Stimulated activated CD4-positive, alpha-beta T cell treated with anti-CD3 and anti-CD28 coated beads, Interleukin-15, amount 100 ng/mL, for 48 hours (primary cell): Measurements from ENCODE around the gene LONRF2.

Experiments
- DNase-seq, 2 donors: peaks; one replicate each; pipeline ENCODE4 v3.0.0-alpha.2; 2020; ENCODE audit warnings: low read depth in 2 of 2

Gene LONRF2

GRCh38 chr2:100301881-100302584 is 20.3 kb downstream of the LONRF2 start:
- no peak for DNase-seq

DNA sequence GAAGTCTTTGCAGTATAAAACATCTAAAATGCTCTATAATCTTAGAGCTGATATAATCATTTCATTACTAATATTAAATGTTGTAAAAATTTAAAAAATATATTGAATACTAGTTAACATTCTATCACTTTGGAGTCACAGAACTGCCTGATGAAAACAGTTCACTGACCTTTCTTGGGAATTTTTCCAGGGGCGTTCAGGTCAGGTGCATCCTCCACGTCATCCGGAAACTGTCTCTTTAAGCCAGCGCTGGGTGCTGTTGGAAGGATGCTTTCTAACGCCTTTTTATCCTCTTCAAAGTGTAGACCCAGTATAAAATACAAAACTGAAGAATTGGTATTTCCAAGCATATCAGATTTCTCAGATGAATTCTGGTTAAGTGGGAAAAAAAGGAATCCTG is 22.8 kb downstream of the LONRF2 start:
- no peak for DNase-seq

GRCh38 chr2:100297511-100297910 is 24.8 kb downstream of the LONRF2 start:
- no peak for DNase-seq

DNA sequence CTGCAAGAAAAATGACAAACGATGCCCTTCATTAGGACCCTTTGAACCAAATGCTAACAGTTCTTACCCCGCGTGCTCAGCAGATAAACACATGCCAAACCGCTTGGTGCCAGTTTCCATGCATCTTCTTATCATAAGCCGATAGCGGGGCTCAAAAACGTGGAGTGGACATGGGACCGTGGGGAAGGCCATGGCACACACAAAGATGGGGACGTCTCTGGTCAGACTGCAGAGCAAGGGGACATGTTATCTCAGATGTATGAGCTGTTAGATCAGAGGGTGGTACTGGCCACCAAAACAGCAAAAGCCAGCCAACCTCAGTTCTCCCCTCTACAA is 28.2 kb downstream of the LONRF2 start:
- DNase-seq: no peak

DNA sequence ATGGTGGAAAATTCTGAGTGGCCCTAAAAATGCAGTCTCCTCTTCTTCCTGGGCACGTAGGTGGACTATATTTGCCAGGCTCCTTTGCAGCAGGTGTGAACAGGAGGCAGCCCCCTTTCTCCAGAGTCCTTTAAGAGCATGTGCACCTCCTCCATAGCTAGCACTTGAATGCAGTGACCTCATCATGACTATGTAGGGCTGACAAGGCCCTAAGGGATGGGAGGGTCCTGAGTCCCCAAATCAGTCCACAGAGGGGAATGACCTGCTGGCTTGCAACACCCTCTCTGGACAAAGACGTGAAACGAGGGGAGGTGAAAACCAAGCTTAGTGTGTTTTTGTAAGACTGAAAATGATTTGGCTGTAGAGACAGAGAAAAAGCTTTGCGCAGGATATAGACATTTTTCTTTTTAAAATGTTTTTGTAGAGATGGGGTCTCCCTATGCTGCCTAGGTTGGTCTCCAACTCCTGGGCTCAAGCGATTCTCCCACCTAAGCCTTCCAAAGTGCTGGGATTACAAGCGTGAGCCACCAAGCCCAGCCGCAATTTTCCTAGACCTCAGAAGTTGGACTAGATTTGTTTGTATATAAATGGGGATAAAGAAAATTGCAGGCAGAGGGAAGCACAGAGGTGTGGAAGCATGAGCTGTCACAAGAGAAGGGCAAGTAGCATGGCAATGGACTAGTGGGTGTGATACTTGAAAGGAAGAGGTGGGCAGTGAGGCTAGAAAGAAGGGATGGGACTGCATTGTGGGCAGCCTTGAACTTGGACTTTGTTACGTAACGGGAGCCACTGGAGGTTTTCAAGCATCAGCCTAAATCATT is 28.8 kb downstream of the LONRF2 start:
- DNase-seq: no peak

GRCh38 chr2:100292022-100292580 is 30.2 kb downstream of the LONRF2 start:
- DNase-seq: peak; percentile 13 to 40

- DNase-seq: peak; percentile 48 to 52
Observed at GRCh38 chr2:100291152-100291970, 30.9 kb downstream of the LONRF2 start.

- DNase-seq: no peak
Observed at GRCh38 chr2:100290718-100291151, 31.6 kb downstream of the LONRF2 start.

GRCh38 chr2:100289020-100289419 is 33.3 kb downstream of the LONRF2 start:
- no peak for DNase-seq

- DNase-seq: no peak
Observed at GRCh38 chr2:100286318-100286717, 36.0 kb downstream of the LONRF2 start.

- DNase-seq: no peak
Observed at GRCh38 chr2:100285691-100286090, 36.6 kb downstream of the LONRF2 start.

- DNase-seq: no peak
Observed at GRCh38 chr2:100285011-100285410, 37.3 kb downstream of the LONRF2 start.

GRCh38 chr2:100283724-100284501 is 38.4 kb downstream of the LONRF2 start:
- DNase-seq: no peak

DNA sequence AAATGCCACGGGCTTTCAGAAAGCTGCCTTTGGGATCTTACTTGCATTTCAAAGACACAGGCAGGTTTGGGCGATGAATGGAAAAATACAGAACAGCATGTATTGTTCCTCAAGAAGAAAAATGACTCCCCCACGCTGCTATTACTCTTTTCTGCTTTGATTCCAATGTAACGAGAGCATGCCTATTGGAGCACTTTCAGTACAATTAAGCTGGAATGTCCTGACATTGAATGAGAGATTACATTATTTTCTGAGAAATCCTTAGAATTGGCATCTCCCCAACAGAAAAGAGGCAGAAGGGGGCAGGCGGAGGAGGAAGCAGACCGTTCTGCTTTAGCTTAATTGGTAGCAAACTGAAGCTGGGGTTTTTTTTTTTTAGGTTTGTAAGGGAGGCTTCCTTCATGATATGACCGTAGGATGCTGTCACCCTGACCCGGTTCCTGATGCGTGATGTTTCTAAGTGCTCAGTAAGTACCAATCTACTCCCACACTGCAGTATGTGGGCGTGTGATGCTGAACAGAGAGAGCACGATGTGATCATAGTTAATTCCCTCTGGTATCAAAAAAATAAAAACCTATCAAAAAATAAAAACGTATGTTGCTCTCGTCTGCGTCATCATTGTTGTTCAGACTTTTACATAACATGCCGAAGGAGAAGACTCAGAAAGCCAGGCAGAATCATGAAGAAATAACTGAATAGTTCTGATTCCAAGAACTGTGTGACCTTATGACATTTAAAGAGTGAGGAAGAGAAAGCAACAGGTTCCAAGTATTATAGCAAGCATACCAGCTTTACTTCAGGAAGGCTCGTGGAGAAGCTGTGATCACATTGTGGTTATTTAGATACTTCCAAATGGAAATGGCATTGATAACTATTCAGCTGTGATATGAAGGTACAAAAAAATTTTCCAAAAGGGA is 40.5 kb downstream of the LONRF2 start:
- DNase-seq: no peak

- no peak for DNase-seq
Observed at GRCh38 chr2:100279586-100280534, 42.4 kb downstream of the LONRF2 start.

DNA sequence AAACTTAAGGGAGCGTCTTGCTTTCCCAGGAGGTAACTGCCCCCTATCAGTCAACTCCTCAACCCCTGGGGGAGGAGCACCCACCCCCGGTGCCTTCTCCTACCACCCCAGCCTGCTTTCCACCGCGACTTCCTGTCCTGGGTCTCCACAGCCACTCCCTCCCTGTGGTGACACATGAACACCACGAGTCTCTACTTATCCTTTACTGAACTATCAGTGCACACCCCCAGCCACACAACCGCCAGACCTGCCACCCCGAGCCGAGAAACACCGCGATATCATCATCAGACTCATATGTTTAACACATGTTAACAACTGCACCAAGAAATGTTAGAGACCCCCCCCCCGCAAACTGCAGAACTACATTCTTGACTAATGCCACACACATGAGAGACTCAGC is 43.3 kb downstream of the LONRF2 start:
- no peak for DNase-seq

GRCh38 chr2:100278501-100278900 is 43.8 kb downstream of the LONRF2 start:
- DNase-seq: no peak

DNA sequence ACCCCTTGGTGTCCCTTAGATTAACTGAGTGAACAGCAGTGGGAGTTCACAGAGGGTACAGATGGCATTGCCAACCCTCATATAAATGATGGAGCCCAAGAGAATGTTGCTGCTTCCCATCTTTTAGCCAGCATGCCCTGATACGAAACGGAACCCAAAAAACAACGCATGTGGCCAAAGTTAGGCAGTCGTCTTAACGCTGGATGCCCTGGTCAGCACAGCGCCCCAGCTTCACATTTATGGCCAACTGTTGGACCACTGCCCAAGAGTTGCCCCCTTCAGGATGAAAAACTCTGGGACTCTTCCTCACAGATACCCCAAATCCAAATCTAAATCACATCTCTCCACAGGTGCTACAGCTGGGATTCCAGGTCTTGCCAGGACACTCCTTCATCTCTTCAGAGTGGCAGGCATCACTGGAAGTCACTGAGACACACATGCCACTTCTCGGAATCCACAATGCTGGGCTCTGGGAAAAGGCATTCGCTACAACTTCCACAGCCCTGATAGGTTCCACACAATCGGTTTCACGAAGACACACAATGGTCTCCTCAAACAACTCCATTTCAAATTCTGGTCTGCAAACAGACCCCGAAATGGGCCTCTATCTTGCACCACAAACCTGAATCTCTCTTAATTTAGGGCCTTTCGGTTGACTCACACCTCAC is 44.6 kb downstream of the LONRF2 start:
- DNase-seq: no peak

DNA sequence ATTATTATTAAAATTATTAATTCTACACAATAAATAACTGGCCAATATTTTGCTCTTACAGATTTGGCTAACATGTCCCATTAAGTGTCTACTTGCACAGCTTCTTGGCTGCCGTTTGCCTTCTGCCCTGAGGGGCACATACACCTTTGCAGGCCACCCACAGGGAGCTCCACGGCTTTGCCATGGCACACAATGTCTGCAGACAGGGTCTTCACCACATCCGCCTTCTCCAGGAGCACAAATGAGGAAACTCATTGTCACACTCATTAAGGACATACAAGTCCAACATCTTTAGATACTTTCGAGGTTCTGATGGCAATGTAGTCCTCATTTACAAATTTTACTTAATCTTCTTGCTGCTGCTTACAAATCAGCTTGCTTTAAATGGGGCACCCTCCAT is 45.6 kb downstream of the LONRF2 start:
- no peak for DNase-seq
